Esophagus squamous epithelium (tissue), 4 donors: ENCODE results near the gene GPC1.

Source experiments
- POLR2A ChIP-seq, 4 donors: fragments of 450-650 bp; IDR thresholded peaks; one replicate each; pipeline ENCODE4 v1.6.1; 2017; ENCODE audit warnings: antibody characterized with exemption in 4 of 4, mild to moderate bottlenecking in 4 of 4, moderate library complexity in 3 of 4
- TF ChIP-seq, protein P1 (sequence below), 6 experiments: fragments of 450-650 bp in 4 of 6; fragments of 200-600 bp in 2 of 6; sonication (generic) in 2 of 6; IDR thresholded peaks; one replicate each; pipeline ENCODE4 v1.5.1; 2016 to 2019; ENCODE audit warnings: antibody characterized with exemption in 6 of 6, mild to moderate bottlenecking in 4 of 6, moderate library complexity in 4 of 6

DNA sequence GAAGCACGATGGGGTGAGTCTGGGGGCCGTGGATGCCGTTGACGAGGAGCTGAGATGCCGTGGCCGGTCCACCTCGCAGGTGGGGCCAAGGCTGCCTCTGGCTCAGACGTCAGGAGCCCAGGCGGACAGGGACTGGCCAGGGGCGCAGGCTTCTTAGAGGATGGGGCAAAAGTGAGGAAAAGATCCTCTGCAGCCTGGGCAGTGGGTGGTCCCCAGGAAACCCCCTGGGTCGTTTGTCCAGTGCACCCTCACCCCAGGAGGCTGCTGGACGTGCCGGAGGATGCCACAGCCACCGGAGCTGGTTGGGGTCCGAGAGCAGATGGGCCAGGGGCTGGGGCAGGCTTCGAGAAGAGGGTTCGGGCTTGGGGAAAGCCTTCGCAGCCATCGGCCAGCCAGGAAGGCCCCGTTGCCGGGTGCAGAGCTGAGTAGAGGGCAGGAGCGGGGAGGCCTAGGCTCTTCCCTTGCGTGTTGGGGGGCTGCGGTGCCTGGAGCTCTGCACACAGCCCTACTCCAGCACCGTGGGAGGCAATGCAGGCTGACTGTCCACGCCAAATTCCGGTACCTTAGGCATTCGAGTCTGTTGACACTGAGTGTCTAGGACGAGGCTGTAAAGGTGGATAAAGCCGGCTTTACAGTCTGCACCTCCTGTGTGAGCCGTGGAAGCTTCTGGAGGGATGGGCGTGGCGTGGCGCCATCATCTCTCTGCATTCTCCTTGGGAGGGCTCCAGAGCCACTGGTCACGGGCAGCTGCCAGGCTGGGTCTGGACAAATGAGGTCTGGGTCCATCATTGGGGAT lies 18.8 kb downstream of the GPC1 start:
- TF ChIP-seq, protein P1, sequence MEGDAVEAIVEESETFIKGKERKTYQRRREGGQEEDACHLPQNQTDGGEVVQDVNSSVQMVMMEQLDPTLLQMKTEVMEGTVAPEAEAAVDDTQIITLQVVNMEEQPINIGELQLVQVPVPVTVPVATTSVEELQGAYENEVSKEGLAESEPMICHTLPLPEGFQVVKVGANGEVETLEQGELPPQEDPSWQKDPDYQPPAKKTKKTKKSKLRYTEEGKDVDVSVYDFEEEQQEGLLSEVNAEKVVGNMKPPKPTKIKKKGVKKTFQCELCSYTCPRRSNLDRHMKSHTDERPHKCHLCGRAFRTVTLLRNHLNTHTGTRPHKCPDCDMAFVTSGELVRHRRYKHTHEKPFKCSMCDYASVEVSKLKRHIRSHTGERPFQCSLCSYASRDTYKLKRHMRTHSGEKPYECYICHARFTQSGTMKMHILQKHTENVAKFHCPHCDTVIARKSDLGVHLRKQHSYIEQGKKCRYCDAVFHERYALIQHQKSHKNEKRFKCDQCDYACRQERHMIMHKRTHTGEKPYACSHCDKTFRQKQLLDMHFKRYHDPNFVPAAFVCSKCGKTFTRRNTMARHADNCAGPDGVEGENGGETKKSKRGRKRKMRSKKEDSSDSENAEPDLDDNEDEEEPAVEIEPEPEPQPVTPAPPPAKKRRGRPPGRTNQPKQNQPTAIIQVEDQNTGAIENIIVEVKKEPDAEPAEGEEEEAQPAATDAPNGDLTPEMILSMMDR (IDR thresholded peaks at IDR 0.05) = no peak
- no peak for TF ChIP-seq POLR2A (IDR thresholded peaks at IDR 0.05)
